Naive thymus-derived CD8-positive, alpha-beta T cell (primary cell): ENCODE data around the gene HECTD2. TPM values are rescaled to one million over a fixed set of nuclear protein-coding genes. Genes with fewer than 3 reads are reported as not detected.
"Not testable (repeated sequence)": the region's sequence is repeated elsewhere in the genome, so short reads cannot be mapped to it uniquely, and the experiment has no call there.

Experiments
- ATAC-seq, 2 donors: fragments of 150-1000 bp; cut with Tn5 transposase in 1 of 2; sonication (Bioruptor Pico), chemical (Tn5 transposase) in 1 of 2; 1 replicate in 1 of 2; 2 replicates in 1 of 2; pipeline ENCODE4 v1.10.0; 2021; ENCODE audit warnings: mild to moderate bottlenecking in 2 of 2, moderate library complexity in 2 of 2
- POLR2A ChIA-PET: fragments of 350-600 bp; sonication (Branson Sonifier 250); formaldehyde crosslinking; loops from one replicate; lab custom pipeline; 2021; ENCODE audit warnings: antibody characterized with exemption; lab: Charles Lee
- DNase-seq, 10 donors: peaks; one replicate each; pipeline versions ENCODE4 v3.0.0 to v3.0.0-alpha.2; 2020 to 2022
- H3K27ac Mint-ChIP-seq, 10 donors: one replicate each; pipeline ENCODE4 v1.8.0; 2020 to 2022; ENCODE audit warnings: mild to moderate bottlenecking in 10 of 10, mixed read lengths in 10 of 10, moderate library complexity in 4 of 10, inconsistent platforms in 1 of 10
- H3K27me3 Mint-ChIP-seq, 5 donors: one replicate each; pipeline ENCODE4 v1.8.0; 2021 to 2022; ENCODE audit warnings: mixed read lengths in 5 of 5
- H3K36me3 Mint-ChIP-seq, 3 donors: one replicate each; pipeline ENCODE4 v1.8.0; 2020 to 2022; ENCODE audit warnings: mixed read lengths in 3 of 3, mild to moderate bottlenecking in 2 of 3, inconsistent platforms in 1 of 3
- H3K4me1 Mint-ChIP-seq, 4 donors: one replicate each; pipeline ENCODE4 v1.8.0; 2021 to 2022; ENCODE audit warnings: mixed read lengths in 4 of 4
- H3K4me3 Mint-ChIP-seq, 10 donors: one replicate each; pipeline ENCODE4 v1.8.0; 2020 to 2022; ENCODE audit warnings: mild to moderate bottlenecking in 10 of 10, mixed read lengths in 10 of 10, moderate library complexity in 6 of 10, inconsistent platforms in 1 of 10
- H3K9me3 Mint-ChIP-seq, 9 donors: one replicate each; pipeline ENCODE4 v1.8.0; 2020 to 2022; ENCODE audit warnings: mixed read lengths in 9 of 9, mild to moderate bottlenecking in 3 of 9, inconsistent platforms in 1 of 9, moderate library complexity in 1 of 9
- polyA plus RNA-seq, 3 donors: library from polyadenylated mRNA; unstranded; fragments of 300-500 nt; fragmentation: Illumina TruSeq; gene quantifications; one replicate each; pipeline ENCODE4 v1.2.3, GENCODE V29; 2021
- total RNA-seq, 8 experiments: library from RNA in 2 of 8; stranded (reverse) in 2 of 8; gene quantifications; one replicate each; pipeline ENCODE4 v1.2.3 and lab custom pipeline; 2021 to 2026

The HECTD2 gene
- total RNA-seq: 1 to 10 TPM; 4.8 to 6.7 TPM
- under 1 TPM; 0.35 to 0.62 (median 0.47) TPM for polyA plus RNA-seq
- 0.98 to 4.7 (median 4.0) reads per million in 6 experiments for total RNA-seq (lab: John Stamatoyannopoulos, UW)

- peaks cover 3 to 14% (median 9%) of the 10 kb centered on the region in 4 donors for H3K4me1 Mint-ChIP-seq
- H3K36me3 Mint-ChIP-seq: no peaks in the 10 kb centered on the region
- no peaks in the 10 kb centered on the region for H3K9me3 Mint-ChIP-seq
- peak; percentile 70 to 89 (median 81) for DNase-seq
- H3K4me3 Mint-ChIP-seq: peak within 1 kb of the TSS; percentile 85 to 94 (median 91)
- H3K27ac Mint-ChIP-seq: peak within 1 kb of the TSS; percentile 76 to 97 (median 90)
- peak; percentile 87 to 88 for ATAC-seq
- H3K27me3 Mint-ChIP-seq: peaks cover 0 to 6% (median 0%) of the 10 kb centered on the region in 5 donors
- POLR2A ChIA-PET: interaction anchor here (0.7 to 2.0 kb wide), 9 partner anchors 13 to 1439 kb away, joined by 3 to 11 read pairs (median 3); partner anchors contain the start of genes BTAF1 and EXOC6
These were observed at the start of gene HECTD2 for GRCh38 chr10:91409869-91410637. Gene HECTD2, plus strand, starts transcription at chr10:91410344. Its CDS starts 95 bp downstream, at chr10:91410439.

GRCh38 chr10:91360461-91360860 is 49.7 kb upstream of the HECTD2 start:
- H3K4me3 Mint-ChIP-seq: no peak overlapping the region
- H3K9me3 Mint-ChIP-seq: peaks cover 0 to 22% (median 6%) of the 10 kb centered on the region in 9 donors
- peaks cover 0 to 4% (median 3%) of the 10 kb centered on the region in 3 donors for H3K36me3 Mint-ChIP-seq
- H3K27ac Mint-ChIP-seq: no peak overlapping the region
- POLR2A ChIA-PET: no interaction called here
- H3K27me3 Mint-ChIP-seq: peaks cover 42 to 70% (median 47%) of the 10 kb centered on the region in 5 donors
- DNase-seq: no peak
- no peaks in the 10 kb centered on the region for H3K4me1 Mint-ChIP-seq
- no peak for ATAC-seq

GRCh38 chr10:91365519-91365918 is 44.6 kb upstream of the HECTD2 start:
- H3K36me3 Mint-ChIP-seq, ATAC-seq, H3K4me1 Mint-ChIP-seq, POLR2A ChIA-PET, H3K4me3 Mint-ChIP-seq, H3K27ac Mint-ChIP-seq, DNase-seq: not testable (repeated sequence)
- Mint-ChIP-seq H3K9me3 (peaks cover 0 to 22% (median 7%) of the 10 kb centered on the region in 9 donors), H3K27me3 (peaks cover 34 to 71% (median 44%) of the 10 kb centered on the region in 5 donors)

- DNase-seq (no peak), ATAC-seq (no peak)
- Mint-ChIP-seq H3K4me1 (no peaks in the 10 kb centered on the region), H3K27ac (no peak overlapping the region), H3K9me3 (peaks cover 0 to 26% (median 11%) of the 10 kb centered on the region in 9 donors), H3K4me3 (no peak overlapping the region), H3K36me3 (peaks cover 0 to 4% (median 3%) of the 10 kb centered on the region in 3 donors), H3K27me3 (peaks cover 28 to 67% (median 34%) of the 10 kb centered on the region in 5 donors)
- POLR2A ChIA-PET: no interaction called here
These were observed 43.4 kb upstream of the HECTD2 start for GRCh38 chr10:91366704-91367103.

- POLR2A ChIA-PET: no interaction called here
- Mint-ChIP-seq H3K27ac (no peak overlapping the region), H3K4me1 (no peaks in the 10 kb centered on the region), H3K4me3 (no peak overlapping the region), H3K36me3 (peaks cover 0 to 4% (median 3%) of the 10 kb centered on the region in 3 donors), H3K9me3 (peaks cover 0 to 22% (median 10%) of the 10 kb centered on the region in 9 donors), H3K27me3 (peaks cover 26 to 62% (median 32%) of the 10 kb centered on the region in 5 donors)
- DNase-seq: no peak
- ATAC-seq: no peak
These were observed 43.0 kb upstream of the HECTD2 start for GRCh38 chr10:91367127-91367531.

GRCh38 chr10:91367558-91367957 is 42.6 kb upstream of the HECTD2 start:
- peaks cover 0 to 4% (median 3%) of the 10 kb centered on the region in 3 donors for H3K36me3 Mint-ChIP-seq
- no peaks in the 10 kb centered on the region for H3K4me1 Mint-ChIP-seq
- DNase-seq (no peak), ATAC-seq (no peak)
- H3K4me3 Mint-ChIP-seq: no peak overlapping the region
- peaks cover 0 to 18% (median 7%) of the 10 kb centered on the region in 9 donors for H3K9me3 Mint-ChIP-seq
- H3K27me3 Mint-ChIP-seq: peaks cover 25 to 58% (median 32%) of the 10 kb centered on the region in 5 donors
- POLR2A ChIA-PET: no interaction called here
- no peak overlapping the region for H3K27ac Mint-ChIP-seq

GRCh38 chr10:91369978-91370589 is 40.1 kb upstream of the HECTD2 start:
- peaks cover 8 to 32% (median 14%) of the 10 kb centered on the region in 9 donors for H3K9me3 Mint-ChIP-seq
- ATAC-seq, H3K4me3 Mint-ChIP-seq, H3K4me1 Mint-ChIP-seq, H3K27ac Mint-ChIP-seq, DNase-seq, POLR2A ChIA-PET: not testable (repeated sequence)
- H3K27me3 Mint-ChIP-seq: peaks cover 10 to 44% (median 20%) of the 10 kb centered on the region in 5 donors
- peaks cover 0 to 11% (median 7%) of the 10 kb centered on the region in 3 donors for H3K36me3 Mint-ChIP-seq

- H3K4me3 Mint-ChIP-seq: no peak overlapping the region
- H3K4me1 Mint-ChIP-seq: peaks cover 7 to 21% (median 15%) of the 10 kb centered on the region in 4 donors
- H3K27me3 Mint-ChIP-seq: peaks cover 2 to 33% (median 15%) of the 10 kb centered on the region in 5 donors
- DNase-seq: no peak
- H3K36me3 Mint-ChIP-seq: peaks cover 0 to 22% (median 14%) of the 10 kb centered on the region in 3 donors
- no peak for ATAC-seq
- POLR2A ChIA-PET: no interaction called here
- H3K27ac Mint-ChIP-seq: no peak overlapping the region
- peaks cover 14 to 55% (median 20%) of the 10 kb centered on the region in 9 donors for H3K9me3 Mint-ChIP-seq
These were observed 36.1 kb upstream of the HECTD2 start for GRCh38 chr10:91374052-91374451.

- peaks cover 13 to 32% (median 24%) of the 10 kb centered on the region in 4 donors for H3K4me1 Mint-ChIP-seq
- peaks cover 13 to 44% (median 18%) of the 10 kb centered on the region in 5 donors for H3K27me3 Mint-ChIP-seq
- peaks cover 0 to 34% (median 21%) of the 10 kb centered on the region in 3 donors for H3K36me3 Mint-ChIP-seq
- DNase-seq: peak in 9 of 10 donors; percentile 3 to 81 (median 62)
- peak; percentile 99 for ATAC-seq
- POLR2A ChIA-PET: interaction anchor here (0.7 to 1.2 kb wide), 3 partner anchors 31 to 82 kb away, joined by 3 read pairs; no protein-coding TSS in a partner anchor
- peaks cover 12 to 44% (median 23%) of the 10 kb centered on the region in 9 donors for H3K9me3 Mint-ChIP-seq
- peak overlapping the region in 7 of 10 donors; percentile 1 to 46 (median 11) for H3K4me3 Mint-ChIP-seq
- H3K27ac Mint-ChIP-seq: peak overlapping the region in 1 of 10 donors; percentile 16
These were observed 32.1 kb upstream of the HECTD2 start for GRCh38 chr10:91378061-91378460.

GRCh38 chr10:91380873-91381256 is 29.3 kb upstream of the HECTD2 start:
- H3K27me3 Mint-ChIP-seq: peaks cover 22 to 71% (median 28%) of the 10 kb centered on the region in 5 donors
- no peak overlapping the region for H3K4me3 Mint-ChIP-seq
- no peak overlapping the region for H3K27ac Mint-ChIP-seq
- no peak for DNase-seq
- peaks cover 0 to 20% (median 12%) of the 10 kb centered on the region in 9 donors for H3K9me3 Mint-ChIP-seq
- ATAC-seq: no peak
- POLR2A ChIA-PET: no interaction called here
- H3K36me3 Mint-ChIP-seq: peaks cover 0 to 18% (median 11%) of the 10 kb centered on the region in 3 donors
- peaks cover 13 to 32% (median 24%) of the 10 kb centered on the region in 4 donors for H3K4me1 Mint-ChIP-seq

GRCh38 chr10:91381257-91381891 is 28.8 kb upstream of the HECTD2 start:
- H3K27ac Mint-ChIP-seq: no peak overlapping the region
- POLR2A ChIA-PET: no interaction called here
- peaks cover 24 to 76% (median 29%) of the 10 kb centered on the region in 5 donors for H3K27me3 Mint-ChIP-seq
- peaks cover 0 to 15% (median 8%) of the 10 kb centered on the region in 9 donors for H3K9me3 Mint-ChIP-seq
- H3K4me3 Mint-ChIP-seq: no peak overlapping the region
- H3K4me1 Mint-ChIP-seq: peaks cover 13 to 32% (median 24%) of the 10 kb centered on the region in 4 donors
- H3K36me3 Mint-ChIP-seq: peaks cover 0 to 17% (median 11%) of the 10 kb centered on the region in 3 donors
- ATAC-seq: no peak
- DNase-seq: no peak
